NCI-H460 (cell line): Measurements from ENCODE around the gene DIP2B. TPM values are rescaled to one million over a fixed set of nuclear protein-coding genes. Genes with fewer than 3 reads are reported as not detected.
A peak's percentile ranks its signal among the peaks of the same experiment; 100 is the strongest.
"Not testable (repeated sequence)": the region's sequence is repeated elsewhere in the genome, so short reads cannot be mapped to it uniquely, and the experiment has no call there.

Experiments
- DNase-seq: peaks from one replicate; pipeline ENCODE4 v3.0.0-alpha.2; 2016; ENCODE audit warnings: low read depth; ENCODE audit errors: extremely low read depth
- total RNA-seq: library from RNA; depleted of rRNA; stranded (reverse); fragments of >200 nt; shearing (Covaris generic); gene quantifications from 2 replicates; pipeline ENCODE4 v1.2.3, GENCODE V29; 2014

Gene DIP2B
- total RNA-seq, 1 experiment from 2014 or later = 17.8 TPM

GRCh38 chr12:50763639-50764285 lies 259.0 kb downstream of the DIP2B start, which contains the start of gene ATF1:
ATF1 (plus strand) TSS chr12:50764101; CDS start chr12:50780146, 16,045 bp downstream.
- DNase-seq = peak; percentile 89

GRCh38 chr12:50764286-50765094 lies 259.7 kb downstream of the DIP2B start:
- DNase-seq = no peak

- peak; percentile 64 for DNase-seq
Measured at GRCh38 chr12:50765095-50765911, 260.5 kb downstream of the DIP2B start.

GRCh38 chr12:50768391-50768790 lies 263.6 kb downstream of the DIP2B start:
- DNase-seq = no peak

- not testable (repeated sequence) for DNase-seq
Measured at GRCh38 chr12:50768813-50769212, 264.0 kb downstream of the DIP2B start.

DNA sequence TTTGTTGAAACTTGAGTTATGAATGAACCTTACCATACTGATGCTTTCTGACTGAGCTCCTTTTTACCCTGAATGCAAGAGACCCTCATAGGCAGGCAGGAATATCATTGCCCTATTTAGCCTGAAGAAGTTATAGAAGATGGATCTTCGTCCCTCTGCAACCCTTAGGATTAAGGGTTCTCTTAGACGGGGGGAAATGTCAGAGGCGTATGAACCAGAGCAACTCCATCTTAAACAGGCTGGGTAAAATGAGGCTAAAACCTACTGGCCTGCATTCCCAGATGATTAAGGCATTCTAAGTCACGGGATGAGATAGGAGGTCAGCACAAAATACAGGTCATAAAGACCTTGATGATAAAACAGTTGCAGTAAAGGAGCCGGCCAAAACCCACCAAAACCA lies 266.6 kb downstream of the DIP2B start:
- DNase-seq = no peak

DNA sequence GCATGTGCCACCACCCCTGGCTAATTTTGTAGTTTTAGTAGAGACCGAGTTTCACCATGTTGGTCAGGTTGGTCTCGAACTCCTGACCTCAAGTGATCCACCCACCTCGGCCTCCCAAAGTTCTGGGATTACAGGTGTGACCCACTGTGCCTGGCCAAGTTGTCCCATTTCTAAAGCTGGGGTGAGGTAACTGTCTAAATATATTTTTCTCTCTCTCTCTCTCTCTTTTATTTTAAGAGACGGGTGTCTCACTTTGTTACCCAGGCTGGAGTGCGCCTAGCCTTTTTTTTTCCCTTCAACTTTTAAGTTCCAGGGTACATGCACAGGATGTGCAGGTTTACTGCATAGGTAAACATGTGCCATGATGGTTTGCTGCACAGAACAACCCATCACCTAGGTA lies 267.7 kb downstream of the DIP2B start:
- no peak for DNase-seq

DNA sequence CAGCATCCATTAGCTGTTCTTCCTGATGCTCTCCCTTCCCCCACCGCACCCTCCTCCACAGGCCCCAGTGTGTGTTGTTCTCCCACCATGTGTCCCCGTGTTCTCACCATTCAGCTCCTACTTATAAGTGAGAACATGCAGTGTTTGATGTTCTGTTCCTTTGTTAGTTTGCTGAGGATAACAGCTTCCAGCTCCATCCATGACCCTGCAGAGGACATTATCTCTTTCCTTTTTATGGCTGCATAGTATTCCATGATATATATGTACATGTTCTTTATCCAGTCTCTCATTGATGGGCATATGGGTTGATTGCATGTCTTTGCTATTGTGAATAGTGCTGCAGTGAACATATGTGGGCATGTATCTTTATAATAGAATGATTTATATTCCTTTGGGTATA lies 268.1 kb downstream of the DIP2B start:
- DNase-seq = no peak

- no peak for DNase-seq
Measured at GRCh38 chr12:50775251-50775650, 270.5 kb downstream of the DIP2B start.

DNA sequence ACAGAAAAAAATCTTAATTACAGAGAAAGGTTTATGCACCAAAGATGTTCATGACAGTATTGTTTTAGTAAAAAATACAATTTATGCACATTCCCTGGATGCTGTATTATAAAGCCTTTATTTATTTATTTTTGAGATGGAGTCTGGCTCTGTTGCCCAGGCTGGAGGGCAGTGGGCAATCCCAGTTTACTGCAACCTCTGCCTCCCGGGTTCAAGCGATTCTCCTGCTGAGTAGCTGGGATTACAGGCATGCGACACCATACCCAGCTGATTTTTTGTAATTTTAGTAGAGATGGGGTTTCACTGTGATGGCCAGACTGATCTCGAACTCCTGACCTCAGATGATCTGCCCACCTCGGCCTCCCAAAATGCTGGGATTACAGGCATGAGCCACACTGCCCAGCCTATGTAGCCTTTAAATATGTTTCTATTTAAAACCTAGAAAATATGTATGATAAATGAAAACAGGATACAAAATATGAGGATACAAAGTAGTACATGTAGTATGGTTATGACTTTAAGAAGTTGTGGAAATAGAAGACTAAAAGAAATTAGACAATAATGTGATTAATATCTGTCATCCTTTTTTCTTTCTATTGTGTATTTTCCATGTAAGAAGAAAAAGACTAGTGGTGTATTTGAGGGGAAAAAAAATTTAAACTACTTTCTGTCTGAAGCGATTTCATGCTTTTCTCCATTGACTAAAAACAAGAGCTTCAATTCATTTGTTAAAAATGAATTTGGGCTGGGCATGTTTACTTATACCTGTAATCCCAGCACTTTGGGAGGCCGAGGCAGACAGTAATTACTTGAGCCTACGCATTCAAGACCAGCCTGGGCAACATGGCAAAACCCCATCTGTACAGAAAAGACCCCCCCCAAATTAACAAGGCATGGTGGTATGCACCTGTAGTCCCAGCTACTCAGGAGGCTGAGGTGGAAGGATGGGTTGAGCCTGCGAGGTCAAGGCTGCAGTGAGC lies 272.3 kb downstream of the DIP2B start:
- DNase-seq = no peak

DNA sequence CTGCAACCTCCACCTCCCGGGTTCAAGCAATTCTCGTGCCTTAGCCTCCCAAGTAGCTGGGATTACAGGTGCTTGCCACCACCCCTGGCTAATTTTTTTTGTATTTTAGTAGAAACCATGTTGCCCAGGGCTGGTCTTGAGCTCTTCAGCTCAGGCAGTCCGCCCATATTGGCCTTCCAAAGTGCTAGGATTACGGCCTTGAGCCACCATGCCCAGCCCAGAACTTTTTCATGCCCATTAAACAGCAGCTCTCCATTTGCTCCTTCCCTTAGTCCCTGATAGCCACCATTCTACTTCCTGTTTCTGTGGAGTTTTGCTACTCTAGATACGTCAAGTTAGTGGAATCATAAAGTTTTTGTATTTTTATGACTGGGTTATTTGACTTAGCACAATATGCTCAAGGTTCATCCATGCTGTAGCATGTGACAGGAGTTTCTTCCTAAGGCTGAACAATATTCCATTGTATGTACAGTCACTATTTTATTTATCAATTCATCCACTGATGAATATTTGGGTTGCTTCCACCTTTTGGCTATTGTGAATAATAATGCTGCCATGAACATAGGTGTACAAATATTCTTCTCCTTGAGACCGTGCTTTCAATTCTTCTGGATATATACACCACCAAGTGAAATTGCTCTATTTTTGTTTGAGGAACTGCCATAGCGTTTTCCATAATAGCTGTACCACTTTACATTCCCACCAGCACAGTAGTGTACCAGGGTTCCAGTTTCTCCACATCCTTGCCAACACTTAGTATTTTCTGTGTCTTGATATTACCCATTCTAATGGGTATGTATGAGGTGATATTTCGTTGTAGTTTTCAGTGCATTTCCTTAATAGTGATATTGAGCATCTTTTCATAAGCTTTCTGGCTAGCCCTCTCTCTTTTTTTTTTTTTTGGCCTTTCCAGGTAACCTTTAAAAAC lies 274.1 kb downstream of the DIP2B start:
- DNase-seq = no peak

- DNase-seq = no peak
Measured at GRCh38 chr12:50780013-50780412, 275.2 kb downstream of the DIP2B start.

DNA sequence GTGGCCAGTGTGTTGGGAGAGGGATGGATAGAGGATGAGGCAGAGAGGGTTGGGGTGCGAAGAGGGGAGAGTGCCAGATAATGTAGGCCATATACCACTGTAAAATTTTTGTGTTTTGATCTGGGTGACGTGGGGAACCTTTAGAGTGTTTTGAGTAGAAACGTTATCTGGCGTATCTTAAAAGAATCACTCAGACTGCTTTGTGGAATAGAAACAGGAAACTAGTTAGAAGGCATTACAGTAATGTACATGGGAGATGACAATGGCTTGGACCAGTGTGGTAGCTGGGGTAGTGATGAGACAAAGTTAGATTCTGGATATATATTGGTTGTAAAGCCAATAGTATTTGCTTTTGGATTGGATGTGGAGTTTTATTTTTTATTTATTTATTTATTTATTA lies 279.7 kb downstream of the DIP2B start:
- DNase-seq = no peak

DNA sequence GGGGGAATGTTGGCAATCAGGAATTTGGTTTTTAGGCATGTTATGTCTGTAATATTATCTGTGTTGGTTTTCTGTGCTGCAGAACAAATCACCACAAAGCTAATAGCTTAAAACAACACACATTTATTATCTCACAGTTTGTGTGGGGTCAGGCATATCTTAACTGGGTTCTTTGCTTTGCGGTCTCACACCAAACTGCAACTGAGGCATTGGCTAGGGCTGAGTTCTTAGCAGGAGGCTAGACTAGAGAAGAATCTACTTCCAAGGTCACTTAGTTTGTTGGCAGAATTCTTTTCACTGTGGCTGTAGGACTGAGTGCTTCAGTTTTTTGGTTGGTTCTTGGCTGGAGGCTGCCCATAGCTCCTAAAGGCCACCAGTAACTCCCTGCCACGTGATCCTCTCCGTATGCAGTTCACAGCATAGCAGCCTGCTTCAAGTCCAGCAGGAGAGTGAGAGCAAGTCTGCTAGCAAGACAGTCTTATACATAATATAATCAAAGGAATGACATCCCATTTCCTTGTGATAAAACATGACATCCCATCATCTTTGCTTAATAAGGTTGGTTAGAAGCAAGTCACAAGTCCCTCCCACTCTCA lies 280.7 kb downstream of the DIP2B start:
- no peak for DNase-seq

- DNase-seq = peak; percentile 89
Measured at GRCh38 chr12:50786498-50787231, 281.9 kb downstream of the DIP2B start.

DNA sequence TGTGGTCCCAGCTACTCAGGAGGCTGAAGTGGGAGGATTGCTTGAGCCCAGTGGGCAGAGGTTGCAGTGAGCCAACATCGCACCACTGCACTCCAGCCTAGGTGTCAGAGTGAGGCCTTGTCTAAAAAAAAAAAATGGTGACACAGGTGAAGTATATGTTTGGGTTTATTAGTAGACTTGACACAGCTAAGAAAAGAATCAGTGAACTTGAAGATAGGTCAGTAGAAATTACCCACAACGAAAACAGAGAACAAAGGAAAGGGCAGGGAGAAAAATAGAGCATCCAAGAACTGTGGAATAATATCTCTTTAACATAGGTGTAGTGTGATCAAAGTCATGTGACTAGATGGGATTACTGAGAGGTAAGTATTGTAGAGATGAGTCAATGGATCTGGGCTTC lies 282.8 kb downstream of the DIP2B start:
- DNase-seq = no peak

DNA sequence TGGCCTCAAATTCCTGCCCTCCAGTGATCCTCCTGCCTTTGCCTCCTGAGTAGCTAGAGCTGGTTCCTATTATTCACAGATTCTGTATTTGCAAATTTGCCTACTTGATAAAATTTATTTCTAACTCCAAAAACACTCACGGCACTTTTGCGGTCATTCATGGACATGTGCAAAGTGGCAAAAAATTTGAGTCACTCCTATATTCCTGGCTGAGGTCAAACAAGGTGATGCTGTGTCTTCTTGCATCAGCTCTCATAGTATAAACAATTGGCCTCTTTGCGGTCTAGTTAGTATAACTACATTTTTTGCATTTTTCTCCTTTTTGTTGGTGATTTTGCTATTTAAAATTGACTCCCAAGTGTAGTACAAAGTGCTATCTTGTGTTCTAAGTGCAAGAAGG lies 283.8 kb downstream of the DIP2B start:
- no peak for DNase-seq

DNA sequence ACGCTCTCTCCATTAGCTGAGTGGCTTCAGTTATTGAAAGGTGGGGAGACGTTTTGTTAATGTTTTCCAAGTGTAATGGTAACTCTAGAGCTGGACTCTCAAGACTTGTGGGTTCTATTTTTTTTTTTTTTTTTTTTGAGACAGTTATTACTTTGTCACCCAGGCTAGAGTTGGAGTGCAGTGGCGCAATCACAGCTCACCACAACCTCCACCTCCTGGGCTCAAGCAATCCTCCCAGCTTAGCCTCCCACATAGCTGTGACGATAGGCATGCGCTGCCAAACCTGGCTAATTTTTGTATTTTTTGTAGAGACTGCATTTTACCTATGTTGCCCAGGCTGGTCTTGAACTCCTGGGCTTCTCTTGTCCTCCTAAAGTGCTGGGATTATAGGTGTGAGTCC lies 285.3 kb downstream of the DIP2B start:
- DNase-seq = no peak
